ENCODE measurements around the gene STING1.
A peak's percentile ranks its signal among the peaks of the same experiment; 100 is the strongest.
"Not testable (repeated sequence)": the region's sequence is repeated elsewhere in the genome, so short reads cannot be mapped to it uniquely, and the experiment has no call there.

Gene STING1

DNA sequence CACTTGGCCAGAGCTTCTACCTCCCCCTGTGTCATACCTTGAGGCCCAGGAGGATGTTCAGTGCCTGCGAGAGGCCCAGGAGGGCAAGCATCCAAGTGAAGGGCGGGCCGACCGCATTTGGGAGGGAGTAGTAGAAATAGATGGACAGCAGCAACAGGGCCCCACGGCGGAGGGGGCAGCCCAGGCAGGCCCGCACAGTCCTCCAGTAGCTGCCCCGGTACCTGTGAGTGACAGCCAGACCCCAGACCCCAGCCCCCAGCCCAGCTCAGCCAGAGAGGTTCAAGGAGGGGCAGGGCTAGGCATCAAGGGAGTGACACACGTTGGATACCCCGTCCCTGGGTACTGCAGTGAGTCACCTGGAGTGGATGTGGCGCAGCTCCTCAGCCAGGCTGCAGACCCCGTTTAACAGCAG is 1.4 kb downstream of the STING1 start:
- no peaks in the 10 kb centered on the region for H3K36me3 ChIP-seq (ENCODE audit: insufficient read depth)
- H3K79me2 ChIP-seq (ENCODE audit: insufficient read depth, low read depth): no peaks in the 10 kb centered on the region
- H3K9ac ChIP-seq: peak overlapping the region; percentile 54; the same call in 1 of the 2 replicates
- H2AFZ ChIP-seq (ENCODE audit: low read depth): no peak overlapping the region; the same call in 1 of the 2 replicates
- peaks cover 27% of the 10 kb centered on the region for H3K4me1 ChIP-seq (ENCODE audit: low read depth, poor library complexity, severe bottlenecking)
- H3K27ac ChIP-seq: peak overlapping the region; percentile 94
- TF ChIP-seq, protein P1, sequence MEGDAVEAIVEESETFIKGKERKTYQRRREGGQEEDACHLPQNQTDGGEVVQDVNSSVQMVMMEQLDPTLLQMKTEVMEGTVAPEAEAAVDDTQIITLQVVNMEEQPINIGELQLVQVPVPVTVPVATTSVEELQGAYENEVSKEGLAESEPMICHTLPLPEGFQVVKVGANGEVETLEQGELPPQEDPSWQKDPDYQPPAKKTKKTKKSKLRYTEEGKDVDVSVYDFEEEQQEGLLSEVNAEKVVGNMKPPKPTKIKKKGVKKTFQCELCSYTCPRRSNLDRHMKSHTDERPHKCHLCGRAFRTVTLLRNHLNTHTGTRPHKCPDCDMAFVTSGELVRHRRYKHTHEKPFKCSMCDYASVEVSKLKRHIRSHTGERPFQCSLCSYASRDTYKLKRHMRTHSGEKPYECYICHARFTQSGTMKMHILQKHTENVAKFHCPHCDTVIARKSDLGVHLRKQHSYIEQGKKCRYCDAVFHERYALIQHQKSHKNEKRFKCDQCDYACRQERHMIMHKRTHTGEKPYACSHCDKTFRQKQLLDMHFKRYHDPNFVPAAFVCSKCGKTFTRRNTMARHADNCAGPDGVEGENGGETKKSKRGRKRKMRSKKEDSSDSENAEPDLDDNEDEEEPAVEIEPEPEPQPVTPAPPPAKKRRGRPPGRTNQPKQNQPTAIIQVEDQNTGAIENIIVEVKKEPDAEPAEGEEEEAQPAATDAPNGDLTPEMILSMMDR (conservative IDR thresholded peaks at IDR 0.05; ENCODE audit: low read depth, low read length): no peak
- H3K27me3 ChIP-seq (ENCODE audit: insufficient read depth, low read depth): no peaks in the 10 kb centered on the region
- H3K4me2 ChIP-seq: peak overlapping the region; percentile 91
- H4K20me1 ChIP-seq (ENCODE audit: insufficient read depth): no peaks in the 10 kb centered on the region
- no peak overlapping the region for H3K4me3 ChIP-seq (IDR thresholded peaks at IDR 0.05; ENCODE audit: insufficient read depth, low read depth, low read length)

DNA sequence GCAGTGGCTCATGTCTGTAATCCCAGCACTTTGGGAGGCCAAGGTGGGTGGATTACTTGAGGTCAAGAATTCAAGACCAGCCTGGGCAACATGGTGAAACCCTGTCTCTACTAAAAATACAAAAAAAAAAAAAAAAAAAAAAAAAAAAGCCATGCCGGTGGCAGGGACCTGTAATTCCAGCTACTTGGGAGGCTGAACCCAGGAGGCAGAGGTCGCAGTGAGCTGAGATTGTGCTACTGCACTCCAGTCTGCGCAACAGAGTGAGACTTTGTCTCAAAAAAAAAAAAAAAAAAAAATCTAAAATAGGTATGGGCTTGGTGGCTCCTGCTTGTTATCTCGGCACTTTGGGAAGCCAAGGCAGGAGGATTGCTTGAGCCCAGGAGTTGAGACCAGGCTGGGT is 2.8 kb downstream of the STING1 start:
- H3K27me3 ChIP-seq (ENCODE audit: insufficient read depth, low read depth); H2AFZ ChIP-seq (ENCODE audit: low read depth); H3K36me3 ChIP-seq (ENCODE audit: insufficient read depth); H4K20me1 ChIP-seq (ENCODE audit: insufficient read depth); H3K4me3 ChIP-seq (IDR thresholded peaks at IDR 0.05; ENCODE audit: insufficient read depth, low read depth, low read length); H3K27ac ChIP-seq; H3K9ac ChIP-seq; H3K79me2 ChIP-seq (ENCODE audit: insufficient read depth, low read depth); H3K4me2 ChIP-seq: not testable (repeated sequence)
- H3K4me1 ChIP-seq (ENCODE audit: low read depth, poor library complexity, severe bottlenecking): peaks cover 27% of the 10 kb centered on the region

DNA sequence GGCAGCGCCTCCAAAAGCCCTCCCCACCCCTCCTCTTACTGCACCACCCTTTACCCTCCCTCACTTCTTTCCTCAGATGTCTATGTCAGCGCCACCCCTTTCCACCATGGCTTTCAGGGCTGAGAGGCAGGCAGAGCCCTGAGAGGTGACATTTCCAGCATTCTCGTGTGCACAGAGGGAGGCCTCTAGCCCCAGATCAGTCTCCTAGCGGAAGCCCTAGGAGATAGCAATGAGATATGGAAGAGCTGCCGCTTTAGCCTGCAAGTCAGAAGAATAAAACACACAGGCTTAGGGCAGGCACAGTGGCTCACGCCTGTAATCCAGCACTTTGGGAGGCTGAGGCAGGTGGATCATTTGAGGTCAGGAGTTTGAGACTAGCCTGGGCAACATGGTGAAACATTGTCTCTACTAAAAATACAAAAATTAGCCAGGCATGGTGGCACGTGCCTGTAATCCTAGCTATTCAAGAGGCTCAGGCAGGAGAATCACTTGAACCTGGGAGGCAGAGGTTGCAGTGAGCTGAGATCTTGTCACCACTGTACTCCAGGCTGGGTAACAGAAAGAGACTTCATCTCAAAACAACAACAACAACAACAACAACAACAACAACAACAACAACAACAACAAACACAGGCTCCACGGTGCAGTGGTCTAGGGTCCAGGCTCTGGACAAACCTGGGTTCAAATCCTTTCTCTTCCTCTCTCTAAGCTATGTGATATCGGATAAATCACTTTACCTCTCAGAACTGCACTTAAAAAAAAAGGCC is 3.7 kb downstream of the STING1 start:
- peaks cover 27% of the 10 kb centered on the region for H3K4me1 ChIP-seq (ENCODE audit: low read depth, poor library complexity, severe bottlenecking)
- not testable (repeated sequence) for H3K9ac ChIP-seq; H3K4me2 ChIP-seq; H3K27me3 ChIP-seq (ENCODE audit: insufficient read depth, low read depth); H3K4me3 ChIP-seq (IDR thresholded peaks at IDR 0.05; ENCODE audit: insufficient read depth, low read depth, low read length); H3K79me2 ChIP-seq (ENCODE audit: insufficient read depth, low read depth); H3K36me3 ChIP-seq (ENCODE audit: insufficient read depth); H3K27ac ChIP-seq; H2AFZ ChIP-seq (ENCODE audit: low read depth); H4K20me1 ChIP-seq (ENCODE audit: insufficient read depth)

DNA sequence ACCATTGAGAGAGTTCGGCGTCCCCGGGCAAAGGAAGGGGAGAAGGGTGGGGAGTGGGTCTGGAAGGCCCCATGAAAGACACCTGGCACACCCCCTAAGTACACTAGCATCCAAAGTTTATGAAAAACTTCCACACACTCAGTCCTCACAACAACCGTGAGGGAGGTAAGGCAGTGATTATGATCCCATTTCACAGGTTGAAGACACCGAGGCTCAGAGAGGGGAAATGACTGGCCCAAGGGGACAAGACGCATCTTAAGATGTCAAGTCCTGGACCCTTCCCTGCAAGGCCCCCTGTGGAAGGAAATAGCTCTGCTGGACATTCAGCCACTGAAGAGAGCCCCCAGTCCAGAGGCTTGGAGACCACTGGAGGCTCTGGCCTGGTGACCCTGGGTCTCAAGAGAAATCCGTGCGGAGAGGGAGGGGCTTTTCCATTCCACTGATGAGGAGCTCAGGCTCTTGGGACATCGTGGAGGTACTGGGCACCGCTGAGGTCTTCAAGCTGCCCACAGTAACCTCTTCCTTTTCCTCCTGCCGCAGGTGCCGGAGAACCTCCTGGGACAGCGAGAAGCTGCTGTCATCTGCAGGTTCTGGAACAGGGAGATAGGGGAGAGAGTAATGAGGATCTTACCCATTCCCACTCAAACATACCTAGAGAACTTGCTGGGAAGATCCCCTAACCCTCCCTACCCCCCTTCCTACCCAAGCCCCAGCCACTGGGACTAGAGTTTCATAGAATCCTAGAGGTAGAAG is 6.5 kb downstream of the STING1 start:
- TF ChIP-seq, protein P1 (conservative IDR thresholded peaks at IDR 0.05; ENCODE audit: low read depth, low read length): no peak
- Histone ChIP-seq H3K4me1 (ENCODE audit: low read depth, poor library complexity, severe bottlenecking) (peaks cover 3% of the 10 kb centered on the region), H3K9ac (no peak overlapping the region), H4K20me1 (ENCODE audit: insufficient read depth) (no peaks in the 10 kb centered on the region), H3K4me3 (IDR thresholded peaks at IDR 0.05; ENCODE audit: insufficient read depth, low read depth, low read length) (no peak overlapping the region), H2AFZ (ENCODE audit: low read depth) (no peak overlapping the region), H3K4me2 (no peak overlapping the region), H3K27ac (no peak overlapping the region), H3K27me3 (ENCODE audit: insufficient read depth, low read depth) (no peaks in the 10 kb centered on the region), H3K79me2 (ENCODE audit: insufficient read depth, low read depth) (no peaks in the 10 kb centered on the region), H3K36me3 (ENCODE audit: insufficient read depth) (no peaks in the 10 kb centered on the region)

DNA sequence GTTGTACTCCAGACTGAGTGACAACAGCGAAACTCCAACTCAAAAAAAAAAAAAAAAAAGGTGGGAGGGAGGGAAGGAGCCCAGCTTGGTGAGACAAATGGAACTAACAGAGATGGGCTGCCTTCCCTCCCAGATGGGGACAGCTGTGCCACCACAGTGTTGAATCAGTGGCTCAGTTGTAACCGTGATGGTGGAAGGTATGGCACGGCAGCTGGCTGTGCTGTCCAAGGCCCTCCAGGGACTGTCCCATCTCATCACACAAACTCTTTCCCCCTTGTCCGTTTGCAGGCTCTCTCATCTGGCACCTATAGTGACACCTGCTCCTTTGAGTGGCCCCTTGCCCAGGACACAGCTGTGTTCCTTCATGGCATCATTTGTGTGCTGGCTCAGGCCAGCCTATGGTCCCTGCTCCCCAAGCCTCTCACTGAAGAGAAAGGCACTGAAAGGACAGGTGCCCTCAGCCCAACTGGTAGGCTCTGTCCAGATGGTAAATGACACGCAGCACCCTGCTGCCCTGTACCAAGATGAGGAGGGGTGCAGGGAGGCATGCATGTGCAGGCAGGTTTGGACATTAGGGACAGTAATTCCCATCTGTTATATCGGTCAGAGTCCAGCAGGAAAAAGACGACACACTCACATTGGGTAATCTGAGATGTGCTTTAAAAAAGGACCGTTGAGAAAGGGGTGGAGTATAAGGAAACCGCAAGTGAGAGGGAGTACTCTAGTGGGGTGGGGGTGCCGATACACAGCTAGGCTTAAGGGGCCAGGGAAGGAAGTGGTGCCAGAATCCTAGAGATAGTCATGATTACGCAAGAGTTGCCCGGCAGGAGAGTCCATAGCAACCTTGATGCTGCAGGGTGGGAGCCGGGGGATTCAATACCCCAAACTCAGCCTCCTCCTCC is 7.4 kb downstream of the STING1 start:
- no peak overlapping the region for H2AFZ ChIP-seq (ENCODE audit: low read depth)
- no peaks in the 10 kb centered on the region for H3K4me1 ChIP-seq (ENCODE audit: low read depth, poor library complexity, severe bottlenecking)
- H4K20me1 ChIP-seq (ENCODE audit: insufficient read depth): no peaks in the 10 kb centered on the region
- H3K79me2 ChIP-seq (ENCODE audit: insufficient read depth, low read depth): no peaks in the 10 kb centered on the region
- TF ChIP-seq, protein P1 (conservative IDR thresholded peaks at IDR 0.05; ENCODE audit: low read depth, low read length): no peak
- no peak overlapping the region for H3K27ac ChIP-seq
- no peaks in the 10 kb centered on the region for H3K27me3 ChIP-seq (ENCODE audit: insufficient read depth, low read depth)
- H3K4me2 ChIP-seq: no peak overlapping the region
- H3K36me3 ChIP-seq (ENCODE audit: insufficient read depth): no peaks in the 10 kb centered on the region
- H3K4me3 ChIP-seq (IDR thresholded peaks at IDR 0.05; ENCODE audit: insufficient read depth, low read depth, low read length): no peak overlapping the region
- H3K9ac ChIP-seq: no peak overlapping the region
